ENCODE measurements around the gene OBSCN.

- TF ChIP-seq NFRKB (IDR thresholded peaks at IDR 0.05) = no peak
- no peak for TF ChIP-seq ELF4 (IDR thresholded peaks at IDR 0.05)
- no peak for TF ChIP-seq SP1 (IDR thresholded peaks at IDR 0.05)
- no peak for TF ChIP-seq L3MBTL2 (conservative IDR thresholded peaks at IDR 0.05)
- no peak for TF ChIP-seq HDGF (IDR thresholded peaks at IDR 0.05; ENCODE audit: borderline replicate concordance)
- TF ChIP-seq FOXM1 (IDR thresholded peaks at IDR 0.05; ENCODE audit: borderline replicate concordance) = no peak
- TF ChIP-seq SUZ12 (IDR thresholded peaks at IDR 0.05) = no peak
- TF ChIP-seq LEF1 (IDR thresholded peaks at IDR 0.05; ENCODE audit: borderline replicate concordance) = no peak
- TF ChIP-seq FOXA1 (IDR thresholded peaks at IDR 0.05) = no peak
- no peak for TF ChIP-seq FOXK2 (IDR thresholded peaks at IDR 0.05)
- no peak for TF ChIP-seq TARDBP (IDR thresholded peaks at IDR 0.05)
These were observed 168.4 kb downstream of the OBSCN start for GRCh38 chr1:228376262-228376628.

All from HEK293T (cell line).